Keratinocyte (primary cell): ENCODE data around the gene MICAL2. TPM values are rescaled to one million over a fixed set of nuclear protein-coding genes. Genes with fewer than 3 reads are reported as not detected.

Experiments used
- DNase-seq: peaks from one replicate; pipeline ENCODE4 v3.0.0-alpha.2; 2011; ENCODE audit warnings: low read depth, missing footprints, low spot score
- FAIRE-seq: peaks from 2 replicates; lab custom pipeline; 2011; peaks lifted over from hg19 to GRCh38; lab: Jason Lieb, UNC
- H2AFZ ChIP-seq: 2 replicates; pipeline ENCODE4 v1.6.0; 2012; ENCODE audit warnings: low read length, control low read depth, inconsistent platforms; ENCODE audit not compliant: control insufficient read depth
- H3K27ac ChIP-seq: 2 replicates; pipeline ENCODE4 v1.5.1; 2011; ENCODE audit warnings: low read length; ENCODE audit not compliant: control insufficient read depth, insufficient read depth
- H3K27me3 ChIP-seq: 3 replicates; pipeline ENCODE4 v1.6.0; 2011; ENCODE audit warnings: low read length; ENCODE audit not compliant: control insufficient read depth, insufficient read depth; ENCODE audit errors: extremely low read depth
- H3K36me3 ChIP-seq, 2 experiments: 2 replicates in 1 of 2; 3 replicates in 1 of 2; pipeline ENCODE4 v1.5.1; 2011; ENCODE audit warnings: low read length in 2 of 2, mild to moderate bottlenecking in 1 of 2; ENCODE audit not compliant: control insufficient read depth in 2 of 2, insufficient read depth in 2 of 2; ENCODE audit errors: extremely low read depth in 1 of 2
- H3K4me1 ChIP-seq: 3 replicates; pipeline ENCODE4 v1.5.1; 2011; ENCODE audit warnings: low read length; ENCODE audit not compliant: control insufficient read depth, insufficient read depth; ENCODE audit errors: extremely low read depth
- H3K4me2 ChIP-seq: 3 replicates; pipeline ENCODE4 v1.6.0; 2011; ENCODE audit warnings: low read depth, low read length; ENCODE audit not compliant: control insufficient read depth, insufficient read depth; ENCODE audit errors: extremely low read depth
- H3K4me3 ChIP-seq, 3 experiments: fragments of 200-600 bp in 1 of 3; sonication (generic) in 1 of 3; 2 replicates in 2 of 3; 3 replicates in 1 of 3; pipeline ENCODE4 v1.5.1; 2011 to 2016; ENCODE audit warnings: low read length in 3 of 3, mild to moderate bottlenecking in 3 of 3, control low read depth in 2 of 3, inconsistent platforms in 1 of 3, low read depth in 1 of 3, mixed read lengths in 1 of 3, mixed run types in 1 of 3, moderate library complexity in 1 of 3; ENCODE audit not compliant: control insufficient read depth in 2 of 3, insufficient read depth in 2 of 3; ENCODE audit errors: extremely low read depth in 1 of 3
- H3K79me2 ChIP-seq: 2 replicates; pipeline ENCODE4 v1.6.0; 2012; ENCODE audit warnings: low read length; ENCODE audit not compliant: control insufficient read depth, insufficient read depth
- H3K9ac ChIP-seq: 3 replicates; pipeline ENCODE4 v1.6.0; 2011; ENCODE audit warnings: low read length; ENCODE audit not compliant: control insufficient read depth, insufficient read depth; ENCODE audit errors: extremely low read depth
- H3K9me1 ChIP-seq: 3 replicates; pipeline ENCODE4 v1.6.0; 2011; ENCODE audit warnings: low read length; ENCODE audit not compliant: control insufficient read depth, insufficient read depth; ENCODE audit errors: extremely low read depth
- H3K9me3 ChIP-seq: 2 replicates; pipeline ENCODE4 v1.5.1; 2012; ENCODE audit warnings: low read depth, low read length; ENCODE audit not compliant: control insufficient read depth
- H4K20me1 ChIP-seq: 3 replicates; pipeline ENCODE4 v1.6.0; 2011; ENCODE audit warnings: low read length; ENCODE audit not compliant: control insufficient read depth, insufficient read depth; ENCODE audit errors: extremely low read depth
- EZH2 ChIP-seq: IDR thresholded peaks from one replicate; pipeline ENCODE4 v1.6.1; 2012; ENCODE audit warnings: inconsistent platforms, mild to moderate bottlenecking, low read length, moderate library complexity
- dilution Hi-C: fragments of 300-500 bp; cut with MboI; formaldehyde crosslinking; loops from one replicate; pipeline ENCODE4 v1.7.0; 2020; ENCODE audit warnings: low sequenced_read_pairs; ENCODE audit not compliant: extremely low pct_ligation_motif_present
- polyA plus RNA-seq, 5 experiments: library from polyadenylated mRNA; depleted of rRNA in 3 of 5; stranded (reverse) in 3 of 5; stranded (forward) in 1 of 5; unstranded in 1 of 5; fragments of >200 nt; gene quantifications; 1 replicate in 1 of 5; 2 replicates in 3 of 5; 3 replicates in 1 of 5; pipeline versions ENCODE4 v1.2.1 to v1.2.3, GENCODE V29; 2011 to 2012; ENCODE audit warnings: missing spikeins in 2 of 5, low read depth in 1 of 5, low replicate concordance in 1 of 5
- TF ChIP-seq, protein P1 (sequence below), 3 experiments: IDR thresholded peaks in 1 of 3; conservative IDR thresholded peaks in 1 of 3; optimal IDR thresholded peaks in 1 of 3; 2 replicates in 2 of 3; 3 replicates in 1 of 3; pipeline versions ENCODE3 to v1.5.1; 2011; ENCODE audit warnings: low read length in 3 of 3, mild to moderate bottlenecking in 3 of 3, moderate library complexity in 2 of 3, control low read depth in 1 of 3, inconsistent platforms in 1 of 3; ENCODE audit not compliant: insufficient read depth in 2 of 3; ENCODE audit errors: extremely low read depth in 1 of 3

MICAL2 gene
- polyA plus RNA-seq, 1 donor (not counting 4 experiments of a cell fraction or from before 2014, with no cell fraction given), result 83.9 TPM

DNA sequence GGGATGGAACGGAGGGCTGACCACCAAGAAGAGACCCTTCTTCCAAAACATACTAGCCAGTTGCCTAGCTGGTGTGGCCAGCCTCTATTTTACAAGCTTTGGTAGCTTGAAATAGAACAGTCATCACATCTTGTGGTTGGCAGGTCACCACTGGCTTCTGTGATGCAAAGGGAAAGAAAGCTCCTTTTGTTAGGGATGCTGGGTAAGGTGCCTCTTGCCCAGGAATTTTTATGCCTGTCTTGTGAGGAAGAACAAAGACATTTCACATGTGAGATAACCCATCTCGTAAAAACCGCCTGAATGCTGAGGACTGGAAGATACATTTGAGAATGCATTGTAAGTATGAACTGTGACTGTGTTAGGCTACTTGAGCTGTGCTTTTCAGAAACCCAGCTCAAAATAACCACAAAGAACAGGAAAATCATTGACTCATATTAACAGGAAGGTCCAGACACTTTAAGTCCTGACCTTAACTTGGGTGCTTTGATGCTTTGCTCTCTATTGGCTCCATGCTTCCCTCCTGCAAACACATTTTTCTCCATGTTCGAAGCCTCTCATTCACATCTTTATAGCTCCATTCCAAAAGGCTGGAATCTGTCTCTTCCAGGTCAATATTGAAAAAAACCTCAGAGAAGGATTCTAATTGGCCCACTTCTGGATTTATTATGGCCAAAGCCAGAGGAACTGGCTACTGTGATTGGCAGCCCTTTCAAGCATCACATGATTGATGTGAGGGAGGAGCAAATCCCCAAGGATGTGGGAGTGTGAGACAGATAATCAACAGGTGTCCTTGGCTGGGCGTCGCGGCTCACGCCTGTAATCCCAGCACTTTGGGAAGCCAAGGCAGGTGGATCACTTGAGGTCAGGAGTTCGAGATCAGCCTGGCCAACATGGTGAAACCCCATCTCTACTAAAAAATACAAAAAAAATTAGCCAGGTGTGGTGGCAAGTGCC lies 53.9 kb downstream of the MICAL2 start:
- no peaks in the 10 kb centered on the region for H3K9me3 ChIP-seq
- H3K27ac ChIP-seq, result peak overlapping the region; percentile 98
- H3K27me3 ChIP-seq, result no peaks in the 10 kb centered on the region
- H3K4me2 ChIP-seq, result no peak overlapping the region
- no peaks in the 10 kb centered on the region for H3K9me1 ChIP-seq
- DNase-seq, result no peak
- peaks cover 66% of the 10 kb centered on the region for H3K79me2 ChIP-seq
- peak overlapping the region; percentile 65 for H3K9ac ChIP-seq
- TF ChIP-seq, protein P1, sequence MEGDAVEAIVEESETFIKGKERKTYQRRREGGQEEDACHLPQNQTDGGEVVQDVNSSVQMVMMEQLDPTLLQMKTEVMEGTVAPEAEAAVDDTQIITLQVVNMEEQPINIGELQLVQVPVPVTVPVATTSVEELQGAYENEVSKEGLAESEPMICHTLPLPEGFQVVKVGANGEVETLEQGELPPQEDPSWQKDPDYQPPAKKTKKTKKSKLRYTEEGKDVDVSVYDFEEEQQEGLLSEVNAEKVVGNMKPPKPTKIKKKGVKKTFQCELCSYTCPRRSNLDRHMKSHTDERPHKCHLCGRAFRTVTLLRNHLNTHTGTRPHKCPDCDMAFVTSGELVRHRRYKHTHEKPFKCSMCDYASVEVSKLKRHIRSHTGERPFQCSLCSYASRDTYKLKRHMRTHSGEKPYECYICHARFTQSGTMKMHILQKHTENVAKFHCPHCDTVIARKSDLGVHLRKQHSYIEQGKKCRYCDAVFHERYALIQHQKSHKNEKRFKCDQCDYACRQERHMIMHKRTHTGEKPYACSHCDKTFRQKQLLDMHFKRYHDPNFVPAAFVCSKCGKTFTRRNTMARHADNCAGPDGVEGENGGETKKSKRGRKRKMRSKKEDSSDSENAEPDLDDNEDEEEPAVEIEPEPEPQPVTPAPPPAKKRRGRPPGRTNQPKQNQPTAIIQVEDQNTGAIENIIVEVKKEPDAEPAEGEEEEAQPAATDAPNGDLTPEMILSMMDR (optimal IDR thresholded peaks at IDR 0.05 in 1 of 3, IDR thresholded peaks at IDR 0.05 in 1 of 3, conservative IDR thresholded peaks at IDR 0.05 in 1 of 3; ENCODE audit: extremely low read depth in 1 of 3, insufficient read depth in 2 of 3, low read length in 3 of 3), result no peak
- H3K4me3 ChIP-seq, result no peak overlapping the region
- peaks cover 75% of the 10 kb centered on the region for H3K4me1 ChIP-seq
- peak; percentile 83 for FAIRE-seq
- dilution Hi-C loops, result no loop called here
- no peak overlapping the region for H2AFZ ChIP-seq
- H4K20me1 ChIP-seq, result no peaks in the 10 kb centered on the region
- H3K36me3 ChIP-seq, result peaks cover 22 to 55% of the 10 kb centered on the region in 2 experiments

DNA sequence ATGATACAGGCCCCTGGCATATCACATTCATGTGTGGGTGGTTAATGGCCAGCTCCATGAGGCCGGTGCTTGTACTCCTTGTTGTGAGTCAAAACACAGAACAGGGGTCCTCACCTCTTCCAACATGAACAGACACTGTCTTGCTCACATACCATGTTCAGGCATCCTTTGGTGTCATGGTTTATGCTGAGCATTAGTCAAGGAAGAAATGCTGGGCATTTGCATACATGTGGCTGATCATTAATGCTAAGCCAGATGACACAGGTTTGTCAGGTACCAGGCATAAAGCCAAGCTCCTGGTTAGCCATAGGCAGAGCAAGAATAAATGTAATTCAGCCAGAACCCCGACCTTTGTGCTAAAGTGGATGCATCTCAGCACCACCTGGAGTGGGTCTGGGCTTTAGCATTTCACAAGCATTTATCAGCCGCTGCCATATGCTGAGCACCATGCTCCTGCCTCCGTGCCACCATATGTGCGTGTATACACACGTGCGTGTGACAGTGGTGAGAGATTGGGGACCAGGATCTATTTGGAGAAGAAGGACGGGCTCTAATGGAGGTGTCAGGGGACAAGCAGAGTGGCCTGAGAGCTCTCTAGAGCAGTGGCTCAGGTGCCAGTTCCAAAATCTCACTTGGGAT lies 55.0 kb downstream of the MICAL2 start:
- no peak overlapping the region for H2AFZ ChIP-seq
- no peak for TF ChIP-seq EZH2
- TF ChIP-seq, protein P1 (optimal IDR thresholded peaks at IDR 0.05 in 1 of 3, IDR thresholded peaks at IDR 0.05 in 1 of 3, conservative IDR thresholded peaks at IDR 0.05 in 1 of 3; ENCODE audit: extremely low read depth in 1 of 3, insufficient read depth in 2 of 3, low read length in 3 of 3), result no peak
- H3K9me3 ChIP-seq, result no peaks in the 10 kb centered on the region
- peak overlapping the region; percentile 34 for H3K9ac ChIP-seq
- FAIRE-seq, result no peak
- H3K27me3 ChIP-seq, result no peaks in the 10 kb centered on the region
- H4K20me1 ChIP-seq, result no peaks in the 10 kb centered on the region
- no peaks in the 10 kb centered on the region for H3K9me1 ChIP-seq
- H3K4me2 ChIP-seq, result peak overlapping the region; percentile 23
- dilution Hi-C loops, result no loop called here
- peaks cover 24 to 56% of the 10 kb centered on the region in 2 experiments for H3K36me3 ChIP-seq
- peaks cover 66% of the 10 kb centered on the region for H3K79me2 ChIP-seq
- DNase-seq, result no peak
- peaks cover 69% of the 10 kb centered on the region for H3K4me1 ChIP-seq
- peak overlapping the region; percentile 98 for H3K27ac ChIP-seq
- no peak overlapping the region for H3K4me3 ChIP-seq
